ENCODE results near the gene CASS4.

- no peak for TF ChIP-seq CTCF (conservative IDR thresholded peaks at IDR 0.05 in 1 of 2, IDR thresholded peaks at IDR 0.05 in 1 of 2; ENCODE audit: extremely low read depth in 1 of 2, insufficient read depth in 1 of 2, low read depth in 1 of 2, low read length in 2 of 2)
- no peak for TF ChIP-seq EZH2 (IDR thresholded peaks at IDR 0.05; ENCODE audit: borderline replicate concordance, low read length)
Observed at GRCh38 chr20:56487216-56487615, 75.2 kb downstream of the CASS4 start.

All from mammary epithelial cell (primary cell).